CD4-positive, alpha-beta T cell (primary cell): ENCODE data around the gene CHEK2. TPM values are rescaled to one million over a fixed set of nuclear protein-coding genes. Genes with fewer than 3 reads are reported as not detected.

Source experiments
- ATAC-seq: fragments of 200-7000 bp; cut with Tn5 transposase; one replicate; pipeline ENCODE4 v1.10.0; 2022; ENCODE audit warnings: mild to moderate bottlenecking; ENCODE audit not compliant: poor library complexity
- CTCF ChIA-PET: fragments of 350-600 bp; sonication (Branson Sonifier 250); formaldehyde crosslinking; loops from one replicate; lab custom pipeline; 2021; ENCODE audit warnings: antibody characterized with exemption, inconsistent platforms; lab: Charles Lee
- POLR2A ChIA-PET: fragments of 350-600 bp; sonication (Branson Sonifier 250); formaldehyde crosslinking; loops from one replicate; lab custom pipeline; 2021; ENCODE audit warnings: antibody characterized with exemption, inconsistent platforms; lab: Charles Lee
- DNase-seq, 14 experiments: peaks; one replicate each; pipeline ENCODE4 v3.0.0-alpha.2; 2013 to 2020; ENCODE audit warnings: mixed read lengths in 2 of 14
- H3K27ac ChIP-seq, 2 donors: one replicate each; pipeline versions ENCODE4 v1.5.1 to v1.7.0; 2013; ENCODE audit warnings: low read length in 2 of 2, low read depth in 1 of 2, mild to moderate bottlenecking in 1 of 2
- H3K27me3 ChIP-seq, 2 experiments: 1 replicate in 1 of 2; 2 replicates in 1 of 2; pipeline versions ENCODE4 v1.6.1 to v1.7.0; 2013; ENCODE audit warnings: low read length in 2 of 2, control low read depth in 1 of 2, mild to moderate bottlenecking in 1 of 2, moderate library complexity in 1 of 2; ENCODE audit not compliant: insufficient read depth in 2 of 2, control insufficient read depth in 1 of 2
- H3K36me3 ChIP-seq: one replicate; pipeline ENCODE4 v1.6.1; 2013; ENCODE audit warnings: low read length, control low read depth; ENCODE audit not compliant: insufficient read depth
- H3K4me1 ChIP-seq: one replicate; pipeline ENCODE4 v1.6.1; 2013; ENCODE audit warnings: low read length, control low read depth; ENCODE audit not compliant: insufficient read depth
- H3K4me3 ChIP-seq: one replicate; pipeline ENCODE4 v1.5.1; 2013; ENCODE audit warnings: mild to moderate bottlenecking, low read length, moderate library complexity
- H3K9me3 ChIP-seq, 2 experiments: 1 replicate in 1 of 2; 2 replicates in 1 of 2; pipeline versions ENCODE4 v1.6.1 to v1.7.0; 2013; ENCODE audit warnings: low read length in 2 of 2, mild to moderate bottlenecking in 2 of 2, control low read depth in 1 of 2, moderate library complexity in 1 of 2; ENCODE audit not compliant: control insufficient read depth in 1 of 2, insufficient read depth in 1 of 2
- H3K27ac Mint-ChIP-seq: one replicate; pipeline ENCODE4 v1.8.0; 2020; ENCODE audit warnings: mixed read lengths
- H3K27me3 Mint-ChIP-seq: one replicate; pipeline ENCODE4 v1.8.0; 2021; ENCODE audit warnings: mixed read lengths
- H3K36me3 Mint-ChIP-seq: one replicate; pipeline ENCODE4 v1.8.0; 2021; ENCODE audit warnings: low read depth, mixed read lengths
- H3K4me1 Mint-ChIP-seq: one replicate; pipeline ENCODE4 v1.8.0; 2021; ENCODE audit warnings: low read depth, mixed read lengths
- H3K4me3 Mint-ChIP-seq: one replicate; pipeline ENCODE4 v1.8.0; 2020; ENCODE audit warnings: mild to moderate bottlenecking, mixed read lengths
- H3K9me3 Mint-ChIP-seq: one replicate; pipeline ENCODE4 v1.8.0; 2020; ENCODE audit warnings: mixed read lengths
- intact Hi-C, 2 experiments: fragments of 100-400 bp; cut with DNase I in 1 of 2; cut with micrococcal nuclease in 1 of 2; formaldehyde crosslinking; loops; one replicate each; pipeline versions ENCODE4 v1.15.1 to v1.9.0; 2023 to 2025; cut with DNase I, micrococcal nuclease
- total RNA-seq, 174 experiments: library from RNA in 2 of 174; stranded (reverse) in 2 of 174; gene quantifications; one replicate each; pipeline ENCODE4 v1.2.3 and lab custom pipeline; 2021 to 2026
- TF ChIP-seq, protein P1 (sequence below): fragments of 200-600 bp; IDR thresholded peaks from one replicate; pipeline ENCODE4 v1.8.0; 2022; ENCODE audit warnings: antibody characterized with exemption, mild to moderate bottlenecking

CHEK2 gene
- total RNA-seq, 2 experiments from 2014 or later = 2.6 to 4.0 TPM

DNA sequence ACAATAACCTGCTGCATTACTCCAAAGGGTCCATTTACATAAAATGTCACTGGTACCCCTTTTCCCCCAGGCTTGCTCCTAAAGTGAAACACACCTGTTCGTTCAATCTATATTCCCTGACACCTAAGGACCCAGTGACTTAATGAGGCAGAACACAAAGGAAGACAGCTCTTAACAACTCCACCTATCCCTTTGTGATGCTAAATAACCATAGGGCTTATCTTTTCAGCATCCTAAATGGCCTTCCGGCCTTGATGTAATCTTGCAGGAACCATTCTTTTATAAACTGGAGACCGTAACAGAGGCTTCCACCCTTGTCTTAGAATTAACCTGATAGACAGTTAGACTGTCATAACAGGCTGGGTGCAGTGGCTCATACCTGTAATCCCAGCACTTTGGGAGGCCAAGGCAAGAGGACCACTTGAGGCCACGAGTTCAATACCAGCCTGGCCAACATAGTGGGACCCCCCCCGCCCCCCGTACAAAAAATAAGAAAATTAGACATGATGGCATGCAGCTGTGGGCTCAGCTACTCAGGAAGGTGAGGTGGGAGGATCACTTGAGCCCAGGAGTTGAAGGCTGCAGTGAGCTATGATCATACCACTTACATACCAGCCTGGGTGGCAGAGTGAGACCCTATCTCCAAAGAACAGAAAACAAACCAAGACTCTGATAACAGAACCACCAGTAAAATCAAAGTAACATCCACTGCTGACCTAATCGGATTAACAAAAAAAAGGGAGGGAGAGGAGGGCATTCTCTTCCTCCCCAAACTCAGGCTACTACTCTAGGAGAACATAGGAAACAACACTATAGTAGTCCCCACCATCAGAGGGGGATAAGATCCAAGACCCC is 5.1 kb downstream of the CHEK2 start:
- H3K4me3 Mint-ChIP-seq = no peak overlapping the region
- H3K27ac ChIP-seq = no peak overlapping the region
- peaks cover 6% of the 10 kb centered on the region for H3K4me1 ChIP-seq
- H3K27ac Mint-ChIP-seq = no peak overlapping the region
- H3K36me3 ChIP-seq = peaks cover 3% of the 10 kb centered on the region
- H3K36me3 Mint-ChIP-seq = peaks cover 15% of the 10 kb centered on the region
- CTCF ChIA-PET = no interaction called here
- ATAC-seq (no peak), DNase-seq (no peak)
- intact Hi-C loops = no loop called here
- TF ChIP-seq, protein P1, sequence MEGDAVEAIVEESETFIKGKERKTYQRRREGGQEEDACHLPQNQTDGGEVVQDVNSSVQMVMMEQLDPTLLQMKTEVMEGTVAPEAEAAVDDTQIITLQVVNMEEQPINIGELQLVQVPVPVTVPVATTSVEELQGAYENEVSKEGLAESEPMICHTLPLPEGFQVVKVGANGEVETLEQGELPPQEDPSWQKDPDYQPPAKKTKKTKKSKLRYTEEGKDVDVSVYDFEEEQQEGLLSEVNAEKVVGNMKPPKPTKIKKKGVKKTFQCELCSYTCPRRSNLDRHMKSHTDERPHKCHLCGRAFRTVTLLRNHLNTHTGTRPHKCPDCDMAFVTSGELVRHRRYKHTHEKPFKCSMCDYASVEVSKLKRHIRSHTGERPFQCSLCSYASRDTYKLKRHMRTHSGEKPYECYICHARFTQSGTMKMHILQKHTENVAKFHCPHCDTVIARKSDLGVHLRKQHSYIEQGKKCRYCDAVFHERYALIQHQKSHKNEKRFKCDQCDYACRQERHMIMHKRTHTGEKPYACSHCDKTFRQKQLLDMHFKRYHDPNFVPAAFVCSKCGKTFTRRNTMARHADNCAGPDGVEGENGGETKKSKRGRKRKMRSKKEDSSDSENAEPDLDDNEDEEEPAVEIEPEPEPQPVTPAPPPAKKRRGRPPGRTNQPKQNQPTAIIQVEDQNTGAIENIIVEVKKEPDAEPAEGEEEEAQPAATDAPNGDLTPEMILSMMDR = no peak
- H3K4me1 Mint-ChIP-seq = peaks cover 12% of the 10 kb centered on the region
- no peaks in the 10 kb centered on the region for H3K27me3 Mint-ChIP-seq
- no peaks in the 10 kb centered on the region for H3K9me3 ChIP-seq
- no peaks in the 10 kb centered on the region for H3K9me3 Mint-ChIP-seq
- no peak overlapping the region for H3K4me3 ChIP-seq
- no peaks in the 10 kb centered on the region for H3K27me3 ChIP-seq
- POLR2A ChIA-PET = no interaction called here

DNA sequence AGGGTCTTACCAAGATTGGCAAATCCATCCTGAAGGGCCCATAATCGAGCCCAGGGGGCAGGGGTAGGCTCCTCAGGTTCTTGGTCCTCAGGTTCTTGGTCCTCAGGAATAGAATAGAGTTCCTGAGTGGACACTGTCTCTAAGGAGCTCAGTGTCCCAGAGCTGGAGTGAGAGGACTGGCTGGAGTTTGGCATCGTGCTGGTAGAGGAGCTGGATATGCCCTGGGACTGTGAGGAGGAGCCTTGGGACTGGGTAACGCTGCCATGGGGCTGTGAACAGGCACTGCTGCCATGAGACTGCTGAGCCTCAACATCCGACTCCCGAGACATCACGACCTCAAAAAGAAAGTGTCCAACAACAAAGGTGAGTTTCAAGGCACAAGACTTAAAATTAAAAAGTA is 7.2 kb downstream of the CHEK2 start:
- no peaks in the 10 kb centered on the region for H3K4me1 ChIP-seq
- H3K27ac Mint-ChIP-seq = no peak overlapping the region
- ATAC-seq (no peak), DNase-seq (no peak)
- intact Hi-C loops = no loop called here
- H3K27ac ChIP-seq = no peak overlapping the region
- H3K36me3 Mint-ChIP-seq = peaks cover 12% of the 10 kb centered on the region
- TF ChIP-seq, protein P1 = no peak
- H3K4me1 Mint-ChIP-seq = no peaks in the 10 kb centered on the region
- H3K27me3 Mint-ChIP-seq = no peaks in the 10 kb centered on the region
- CTCF ChIA-PET = no interaction called here
- no peaks in the 10 kb centered on the region for H3K9me3 ChIP-seq
- no peaks in the 10 kb centered on the region for H3K27me3 ChIP-seq
- H3K4me3 Mint-ChIP-seq = no peak overlapping the region
- H3K4me3 ChIP-seq = no peak overlapping the region
- H3K36me3 ChIP-seq = peaks cover 3% of the 10 kb centered on the region
- POLR2A ChIA-PET = interaction anchor here (0.9 kb wide), 1 partner anchor 65 kb away, joined by 3 read pairs; no protein-coding TSS in a partner anchor
- no peaks in the 10 kb centered on the region for H3K9me3 Mint-ChIP-seq

DNA sequence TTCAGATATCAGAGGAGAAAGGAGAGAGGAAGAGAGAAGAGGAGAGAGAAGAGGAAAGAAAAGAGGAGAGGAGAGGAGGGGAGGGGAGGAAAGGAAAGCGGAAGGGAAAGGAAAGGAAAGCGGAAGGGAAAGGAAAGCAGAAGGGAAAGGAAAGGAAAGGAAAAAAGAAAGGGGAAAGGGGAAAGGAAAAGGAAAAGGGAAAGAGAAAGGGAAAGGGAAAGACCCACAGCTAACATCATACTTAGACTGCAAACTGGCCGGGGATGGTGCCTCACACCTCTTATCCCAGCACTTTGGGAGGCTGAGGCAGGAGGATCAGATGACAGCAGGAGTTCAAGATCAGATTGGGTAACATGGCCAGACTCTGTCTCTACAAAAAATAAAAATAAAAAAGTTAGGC is 11.4 kb downstream of the CHEK2 start:
- H3K27me3 ChIP-seq = no peaks in the 10 kb centered on the region
- Mint-ChIP-seq H3K27me3 (no peaks in the 10 kb centered on the region), H3K27ac (no peak overlapping the region), H3K4me3 (no peak overlapping the region), H3K36me3 (peaks cover 26% of the 10 kb centered on the region), H3K4me1 (no peaks in the 10 kb centered on the region), H3K9me3 (no peaks in the 10 kb centered on the region)
- H3K4me1 ChIP-seq = no peaks in the 10 kb centered on the region
- DNase-seq (no peak), ATAC-seq (no peak)
- peaks cover 3% of the 10 kb centered on the region for H3K36me3 ChIP-seq
- intact Hi-C loops = no loop called here
- H3K9me3 ChIP-seq = no peaks in the 10 kb centered on the region
- TF ChIP-seq, protein P1 = no peak
- POLR2A ChIA-PET = interaction anchor here (0.6 kb wide), 1 partner anchor 108 kb away, joined by 3 read pairs; no protein-coding TSS in a partner anchor
- CTCF ChIA-PET = no interaction called here
- H3K27ac ChIP-seq = no peak overlapping the region
- no peak overlapping the region for H3K4me3 ChIP-seq
